NCI-H1048 (cell line): ENCODE measurements around the gene MMP11.
"Not testable (repeated sequence)": the region's sequence is repeated elsewhere in the genome, so short reads cannot be mapped to it uniquely, and the experiment has no call there.

Experiments used
- DNase-seq: peaks from one replicate; lab custom pipeline; 2025; lab: John Stamatoyannopoulos, UW

MMP11 gene

GRCh38 chr22:23772649-23773473 is at the start of gene MMP11:
Gene MMP11 (plus strand): TSS chr22:23772849. CDS start chr22:23772871, 22 bp downstream.
- DNase-seq = no peak

GRCh38 chr22:23728108-23728507 is 44.5 kb upstream of the MMP11 start:
- not testable (repeated sequence) for DNase-seq

- DNase-seq = no peak
These were observed 35.0 kb upstream of the MMP11 start for GRCh38 chr22:23737696-23738095.

GRCh38 chr22:23742505-23743264 is 30.0 kb upstream of the MMP11 start:
- DNase-seq = no peak

GRCh38 chr22:23743303-23743705 is 29.3 kb upstream of the MMP11 start:
- no peak for DNase-seq

- DNase-seq = no peak
These were observed 28.6 kb upstream of the MMP11 start for GRCh38 chr22:23744001-23744400.

- no peak for DNase-seq
These were observed 28.2 kb upstream of the MMP11 start for GRCh38 chr22:23744485-23744884.

- no peak for DNase-seq
These were observed 26.9 kb upstream of the MMP11 start for GRCh38 chr22:23745791-23746190.

- DNase-seq = no peak
These were observed 22.8 kb upstream of the MMP11 start for GRCh38 chr22:23749841-23750301.

GRCh38 chr22:23750367-23750713 is 22.3 kb upstream of the MMP11 start:
- no peak for DNase-seq

- peak; percentile 70 for DNase-seq
These were observed 21.8 kb upstream of the MMP11 start, which contains the start of gene ZNF70 for GRCh38 chr22:23750714-23751440. Gene ZNF70 (minus strand): TSS chr22:23751112. CDS start chr22:23745140, 5,972 bp downstream.

GRCh38 chr22:23751441-23751996 is 21.1 kb upstream of the MMP11 start:
- DNase-seq = no peak

- DNase-seq = no peak
These were observed 20.5 kb upstream of the MMP11 start for GRCh38 chr22:23752090-23752691.

- no peak for DNase-seq
These were observed 19.9 kb upstream of the MMP11 start for GRCh38 chr22:23752750-23753149.

- DNase-seq = no peak
These were observed 19.3 kb upstream of the MMP11 start for GRCh38 chr22:23753385-23753784.

GRCh38 chr22:23754220-23754919 is 18.3 kb upstream of the MMP11 start, which contains the start of gene VPREB3:
Gene VPREB3 (minus strand): TSS chr22:23754425. CDS start chr22:23754363, 62 bp downstream.
- DNase-seq = no peak

GRCh38 chr22:23754980-23755636 is 17.5 kb upstream of the MMP11 start:
- no peak for DNase-seq

- DNase-seq = no peak
These were observed 16.9 kb upstream of the MMP11 start for GRCh38 chr22:23755711-23756110.

GRCh38 chr22:23756891-23757290 is 15.8 kb upstream of the MMP11 start:
- DNase-seq = no peak

- no peak for DNase-seq
These were observed 13.1 kb upstream of the MMP11 start for GRCh38 chr22:23759566-23759965.
